ENCODE data around the gene ARF3.

- no peak for TF ChIP-seq CTCF (conservative IDR thresholded peaks at IDR 0.05; ENCODE audit: low read length)
- TF ChIP-seq EZH2phosphoT487 (IDR thresholded peaks at IDR 0.05; ENCODE audit: borderline replicate concordance), result no peak
These were observed 56.0 kb downstream of the ARF3 start for GRCh38 chr12:48901278-48901677.
